RWPE2 (cell line): ENCODE results near the gene TMEM114.

Experiments
- ATAC-seq: fragments of 200-7000 bp; cut with Tn5 transposase; 3 replicates; pipeline ENCODE4 v1.9.1; 2021; ENCODE audit warnings: low read depth
- DNase-seq: peaks from one replicate; pipeline ENCODE4 v3.0.0-alpha.2; 2020; ENCODE audit warnings: low spot score
- H3K27ac ChIP-seq: fragments of 450-650 bp; 2 replicates; pipeline ENCODE4 v1.5.1; 2017; ENCODE audit warnings: mild to moderate bottlenecking; ENCODE audit not compliant: poor library complexity, severe bottlenecking
- H3K27me3 ChIP-seq: fragments of 250-450 bp; sonication (Bioruptor Pico); 2 replicates; pipeline ENCODE4 v1.5.1; 2021; ENCODE audit warnings: mild to moderate bottlenecking, moderate library complexity; ENCODE audit not compliant: insufficient read depth, poor library complexity, severe bottlenecking
- H3K36me3 ChIP-seq: fragments of 250-450 bp; sonication (Bioruptor Pico); 2 replicates; pipeline ENCODE4 v1.5.1; 2020; ENCODE audit warnings: low read depth, mild to moderate bottlenecking, moderate library complexity
- H3K4me1 ChIP-seq: fragments of 250-450 bp; sonication (Bioruptor Pico); 2 replicates; pipeline ENCODE4 v1.5.1; 2021; ENCODE audit warnings: mild to moderate bottlenecking, moderate library complexity; ENCODE audit not compliant: insufficient read depth, poor library complexity, severe bottlenecking
- H3K4me3 ChIP-seq: fragments of 250-450 bp; sonication (Bioruptor Pico); 2 replicates; pipeline ENCODE4 v1.5.1; 2021; ENCODE audit warnings: mild to moderate bottlenecking, moderate library complexity; ENCODE audit not compliant: severe bottlenecking
- H3K9me3 ChIP-seq: fragments of 250-450 bp; sonication (Bioruptor Pico); 2 replicates; pipeline ENCODE4 v1.5.1; 2021; ENCODE audit warnings: mild to moderate bottlenecking, moderate library complexity; ENCODE audit not compliant: severe bottlenecking
- CTCF ChIP-seq: fragments of 450-650 bp; IDR thresholded peaks from one replicate; pipeline ENCODE4 v1.5.1; 2017; ENCODE audit warnings: mild to moderate bottlenecking, moderate library complexity; ENCODE audit not compliant: poor library complexity, severe bottlenecking

TMEM114 gene

GRCh38 chr16:8547762-8548161, 42.5 kb downstream of the TMEM114 start:
- Histone ChIP-seq H3K36me3 (no peaks in the 10 kb centered on the region), H3K27me3 (peaks cover 25% of the 10 kb centered on the region), H3K4me1 (no peaks in the 10 kb centered on the region), H3K4me3 (no peak overlapping the region), H3K27ac (no peak overlapping the region), H3K9me3 (no peaks in the 10 kb centered on the region)
- TF ChIP-seq CTCF = no peak
- no peak for DNase-seq
- ATAC-seq = no peak

- TF ChIP-seq CTCF = no peak
- H3K27me3 ChIP-seq = peaks cover 20% of the 10 kb centered on the region
- no peak overlapping the region for H3K4me3 ChIP-seq
- H3K27ac ChIP-seq = no peak overlapping the region
- H3K9me3 ChIP-seq = no peaks in the 10 kb centered on the region
- DNase-seq (no peak), ATAC-seq (no peak)
- H3K4me1 ChIP-seq = no peaks in the 10 kb centered on the region
- H3K36me3 ChIP-seq = no peaks in the 10 kb centered on the region
Observed at GRCh38 chr16:8544406-8544805, 45.9 kb downstream of the TMEM114 start.

- Histone ChIP-seq H3K36me3 (no peaks in the 10 kb centered on the region), H3K4me3 (no peak overlapping the region), H3K9me3 (no peaks in the 10 kb centered on the region), H3K27ac (no peak overlapping the region), H3K27me3 (peaks cover 24% of the 10 kb centered on the region), H3K4me1 (no peaks in the 10 kb centered on the region)
- DNase-seq (no peak), ATAC-seq (no peak)
- TF ChIP-seq CTCF = no peak
Observed at GRCh38 chr16:8543258-8543657, 47.1 kb downstream of the TMEM114 start.

GRCh38 chr16:8542393-8542792, 47.9 kb downstream of the TMEM114 start:
- ATAC-seq (no peak), DNase-seq (no peak)
- no peak overlapping the region for H3K4me3 ChIP-seq
- no peaks in the 10 kb centered on the region for H3K36me3 ChIP-seq
- TF ChIP-seq CTCF = no peak
- H3K4me1 ChIP-seq = no peaks in the 10 kb centered on the region
- H3K9me3 ChIP-seq = no peaks in the 10 kb centered on the region
- H3K27ac ChIP-seq = no peak overlapping the region
- H3K27me3 ChIP-seq = peaks cover 21% of the 10 kb centered on the region

GRCh38 chr16:8541868-8542267, 48.4 kb downstream of the TMEM114 start:
- H3K4me3 ChIP-seq = no peak overlapping the region

More at GRCh38 chr16:8541868-8542267, 48.4 kb downstream of the TMEM114 start:
- Histone ChIP-seq H3K27ac (no peak overlapping the region), H3K27me3 (peaks cover 20% of the 10 kb centered on the region), H3K9me3 (no peaks in the 10 kb centered on the region), H3K36me3 (no peaks in the 10 kb centered on the region), H3K4me1 (no peaks in the 10 kb centered on the region)
- TF ChIP-seq CTCF = no peak
- ATAC-seq (no peak), DNase-seq (no peak)
